ENCODE data around the gene KRTAP10-4.

The KRTAP10-4 gene

GRCh38 chr21:44583089-44583799 lies 9.7 kb downstream of the KRTAP10-4 start:
- TF ChIP-seq, protein P1, sequence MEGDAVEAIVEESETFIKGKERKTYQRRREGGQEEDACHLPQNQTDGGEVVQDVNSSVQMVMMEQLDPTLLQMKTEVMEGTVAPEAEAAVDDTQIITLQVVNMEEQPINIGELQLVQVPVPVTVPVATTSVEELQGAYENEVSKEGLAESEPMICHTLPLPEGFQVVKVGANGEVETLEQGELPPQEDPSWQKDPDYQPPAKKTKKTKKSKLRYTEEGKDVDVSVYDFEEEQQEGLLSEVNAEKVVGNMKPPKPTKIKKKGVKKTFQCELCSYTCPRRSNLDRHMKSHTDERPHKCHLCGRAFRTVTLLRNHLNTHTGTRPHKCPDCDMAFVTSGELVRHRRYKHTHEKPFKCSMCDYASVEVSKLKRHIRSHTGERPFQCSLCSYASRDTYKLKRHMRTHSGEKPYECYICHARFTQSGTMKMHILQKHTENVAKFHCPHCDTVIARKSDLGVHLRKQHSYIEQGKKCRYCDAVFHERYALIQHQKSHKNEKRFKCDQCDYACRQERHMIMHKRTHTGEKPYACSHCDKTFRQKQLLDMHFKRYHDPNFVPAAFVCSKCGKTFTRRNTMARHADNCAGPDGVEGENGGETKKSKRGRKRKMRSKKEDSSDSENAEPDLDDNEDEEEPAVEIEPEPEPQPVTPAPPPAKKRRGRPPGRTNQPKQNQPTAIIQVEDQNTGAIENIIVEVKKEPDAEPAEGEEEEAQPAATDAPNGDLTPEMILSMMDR (IDR thresholded peaks at IDR 0.05): no peak

DNA sequence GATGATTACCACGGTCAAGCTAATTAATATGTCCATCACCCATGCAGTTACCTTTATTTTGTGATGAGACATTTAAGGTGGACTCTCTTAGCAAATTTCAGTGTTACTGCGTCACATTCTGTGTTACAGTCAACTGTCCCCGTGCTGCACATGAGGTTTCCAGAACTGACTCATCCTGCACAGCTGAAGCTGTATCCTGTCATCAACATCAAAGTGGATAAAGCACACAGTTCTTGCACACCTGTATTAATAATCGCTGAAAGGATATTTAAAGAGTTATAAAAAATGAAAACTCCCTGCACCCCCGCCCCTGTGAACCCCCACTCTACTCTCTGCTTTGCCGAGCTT lies 10.2 kb downstream of the KRTAP10-4 start:
- TF ChIP-seq, protein P1 (IDR thresholded peaks at IDR 0.05): no peak

DNA sequence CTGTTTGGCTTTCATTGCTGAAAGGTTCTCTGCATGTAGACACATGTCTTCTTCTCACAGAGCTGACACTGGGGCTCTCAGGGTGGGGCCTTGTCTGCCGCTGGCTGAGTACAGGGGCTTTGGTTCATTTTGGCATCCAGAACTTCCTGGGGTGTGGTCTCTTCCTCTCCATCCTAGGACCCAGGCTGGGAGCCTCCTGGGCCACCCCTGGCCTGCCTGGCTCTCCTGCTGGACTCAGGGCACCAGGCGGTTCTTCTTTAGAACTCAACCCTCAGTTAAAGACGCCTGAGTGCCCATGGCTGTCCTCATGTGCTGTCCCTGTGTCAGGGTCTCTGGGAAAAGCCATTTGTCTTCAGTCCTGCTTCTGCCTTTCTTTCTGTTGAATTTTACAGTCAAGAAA lies 12.4 kb downstream of the KRTAP10-4 start:
- TF ChIP-seq, protein P1 (IDR thresholded peaks at IDR 0.05): no peak

DNA sequence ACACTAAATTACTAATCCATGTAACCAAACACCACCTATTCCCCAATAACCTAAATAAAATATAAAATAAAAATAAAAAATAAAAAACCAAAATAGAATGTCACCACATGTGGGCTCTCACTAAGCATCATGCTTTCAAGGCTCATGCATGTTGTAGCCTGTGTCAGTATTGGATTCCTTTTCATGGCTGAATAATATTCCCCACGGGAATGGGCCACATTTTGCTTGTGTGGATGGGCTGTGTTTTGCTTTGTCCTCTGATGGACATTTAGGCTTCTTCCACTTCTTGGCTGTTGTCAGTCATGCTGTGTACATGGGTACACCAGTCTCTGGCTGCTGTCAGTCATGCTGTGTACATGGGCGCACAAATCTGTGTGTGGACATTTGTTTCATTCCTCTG lies 15.6 kb downstream of the KRTAP10-4 start:
- TF ChIP-seq, protein P1 (IDR thresholded peaks at IDR 0.05): no peak

GRCh38 chr21:44589586-44590305 lies 16.2 kb downstream of the KRTAP10-4 start:
- TF ChIP-seq, protein P1 (IDR thresholded peaks at IDR 0.05): no peak

- TF ChIP-seq, protein P1 (IDR thresholded peaks at IDR 0.05): no peak
These were observed 16.8 kb downstream of the KRTAP10-4 start for GRCh38 chr21:44590311-44590721.

- TF ChIP-seq, protein P1 (IDR thresholded peaks at IDR 0.05): no peak
These were observed 19.1 kb downstream of the KRTAP10-4 start, which contains the start of gene KRTAP10-6 for GRCh38 chr21:44592446-44593311. Gene KRTAP10-6 (minus strand): TSS chr21:44592505. CDS start chr21:44592484, 21 bp downstream.

Data from LNCAP (cell line).